A549 (cell line): Measurements from ENCODE around the gene AHNAK2.

Source experiments
- BHLHE40 ChIP-seq: IDR thresholded peaks from 2 replicates; pipeline ENCODE4 v1.6.1; 2012; ENCODE audit warnings: low read depth, low read length, inconsistent platforms
- EP300 ChIP-seq, 2 experiments: fragments of >200 bp; sonication (Bioruptor Twin); formaldehyde crosslinking; IDR thresholded peaks; 2 replicates in 1 of 2; 3 replicates in 1 of 2; pipeline ENCODE4 v1.6.1; 2016 to 2017
- MYC ChIP-seq: IDR thresholded peaks from 2 replicates; pipeline ENCODE4 v1.6.1; 2012; ENCODE audit warnings: mild to moderate bottlenecking, inconsistent platforms, low read length, improper control_type of control experiment, borderline replicate concordance
- RAD21 ChIP-seq, 2 experiments: fragments of >200 bp in 1 of 2; sonication (Bioruptor Twin) in 1 of 2; formaldehyde crosslinking in 1 of 2; IDR thresholded peaks in 1 of 2; conservative IDR thresholded peaks in 1 of 2; 2 replicates in 1 of 2; 3 replicates in 1 of 2; pipeline ENCODE4 v1.6.1; 2012 to 2018; ENCODE audit warnings: inconsistent platforms in 1 of 2
- RCOR1 ChIP-seq: fragments of 150-350 bp; IDR thresholded peaks from 2 replicates; pipeline ENCODE4 v1.6.1; 2014; ENCODE audit warnings: antibody characterized with exemption, low read length, low read depth
- SMC3 ChIP-seq: fragments of >200 bp; sonication (Bioruptor Twin); formaldehyde crosslinking; IDR thresholded peaks from 3 replicates; pipeline ENCODE4 v1.6.1; 2018; ENCODE audit warnings: inconsistent platforms
- TF ChIP-seq, protein P1 (sequence below): fragments of 450-650 bp; IDR thresholded peaks from 2 replicates; pipeline ENCODE4 v1.6.1; 2014; ENCODE audit warnings: antibody characterized with exemption

DNA sequence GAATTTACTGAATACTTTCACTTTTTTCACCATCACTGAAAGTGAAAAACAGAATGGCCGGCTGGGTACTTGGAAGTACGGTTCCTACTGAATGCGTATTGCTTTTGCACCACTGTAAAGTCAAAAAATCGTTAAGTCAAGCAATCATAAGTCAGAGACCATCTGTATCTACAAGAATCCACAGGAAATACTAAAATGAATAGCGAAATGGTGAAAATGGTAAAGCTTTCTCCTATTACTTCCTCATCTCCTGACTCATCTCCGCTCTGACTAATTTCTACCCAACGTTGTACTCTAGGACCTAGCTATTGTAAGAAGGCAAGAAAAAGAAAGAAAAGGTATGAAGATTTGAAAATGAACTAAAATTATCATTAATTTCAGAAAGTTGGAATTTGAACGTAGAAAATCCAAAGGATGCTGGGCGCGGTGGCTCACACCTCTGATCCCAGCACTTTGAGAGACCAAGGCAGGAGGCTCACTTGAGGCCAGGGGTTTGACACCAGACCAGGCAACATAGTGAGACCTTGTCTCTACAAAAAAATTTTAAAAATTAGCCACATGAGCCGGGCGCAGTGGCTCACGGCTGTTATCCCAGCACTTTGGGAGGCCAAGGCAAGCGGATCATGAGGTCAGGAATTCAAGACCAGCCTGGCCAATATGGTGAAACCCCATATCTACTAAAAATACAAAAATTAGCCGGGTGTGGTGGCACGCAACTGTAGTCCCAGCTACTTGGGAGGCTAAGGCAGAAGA lies 48.0 kb upstream of the AHNAK2 start:
- TF ChIP-seq, protein P1, sequence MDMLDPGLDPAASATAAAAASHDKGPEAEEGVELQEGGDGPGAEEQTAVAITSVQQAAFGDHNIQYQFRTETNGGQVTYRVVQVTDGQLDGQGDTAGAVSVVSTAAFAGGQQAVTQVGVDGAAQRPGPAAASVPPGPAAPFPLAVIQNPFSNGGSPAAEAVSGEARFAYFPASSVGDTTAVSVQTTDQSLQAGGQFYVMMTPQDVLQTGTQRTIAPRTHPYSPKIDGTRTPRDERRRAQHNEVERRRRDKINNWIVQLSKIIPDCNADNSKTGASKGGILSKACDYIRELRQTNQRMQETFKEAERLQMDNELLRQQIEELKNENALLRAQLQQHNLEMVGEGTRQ, result no peak
- TF ChIP-seq RCOR1 (no peak), BHLHE40 (no peak), SMC3 (no peak), RAD21 (conservative IDR thresholded peaks at IDR 0.05 in 1 of 2, IDR thresholded peaks at IDR 0.05 in 1 of 2) (no peak), EP300 (IDR thresholded peaks at IDR 0.05) (no peak), MYC (no peak)
